ENCODE data around the gene OPCML.

OPCML gene

DNA sequence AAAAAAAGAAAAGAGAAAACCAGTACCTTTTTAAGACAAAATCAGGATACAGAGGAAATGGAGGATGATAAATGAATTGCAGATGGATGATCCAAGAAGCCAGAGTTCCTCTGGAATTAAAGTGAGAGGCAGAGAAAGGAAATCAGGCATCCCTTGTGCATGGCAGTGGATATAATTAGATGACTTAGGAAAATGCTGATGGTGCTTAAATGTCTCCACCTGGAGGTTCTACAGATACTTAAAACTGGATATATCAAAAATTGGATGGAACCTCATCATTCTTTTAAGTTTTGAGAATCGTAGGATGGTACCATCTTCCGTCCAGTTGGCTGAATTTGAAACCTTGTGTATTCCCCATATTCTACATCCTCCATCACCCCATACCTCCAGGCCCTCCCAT is 1121.9 kb downstream of the OPCML start:
- TF ChIP-seq EZH2phosphoT487 (IDR thresholded peaks at IDR 0.05; ENCODE audit: borderline replicate concordance, low read length), result no peak
- TF ChIP-seq, protein P1, sequence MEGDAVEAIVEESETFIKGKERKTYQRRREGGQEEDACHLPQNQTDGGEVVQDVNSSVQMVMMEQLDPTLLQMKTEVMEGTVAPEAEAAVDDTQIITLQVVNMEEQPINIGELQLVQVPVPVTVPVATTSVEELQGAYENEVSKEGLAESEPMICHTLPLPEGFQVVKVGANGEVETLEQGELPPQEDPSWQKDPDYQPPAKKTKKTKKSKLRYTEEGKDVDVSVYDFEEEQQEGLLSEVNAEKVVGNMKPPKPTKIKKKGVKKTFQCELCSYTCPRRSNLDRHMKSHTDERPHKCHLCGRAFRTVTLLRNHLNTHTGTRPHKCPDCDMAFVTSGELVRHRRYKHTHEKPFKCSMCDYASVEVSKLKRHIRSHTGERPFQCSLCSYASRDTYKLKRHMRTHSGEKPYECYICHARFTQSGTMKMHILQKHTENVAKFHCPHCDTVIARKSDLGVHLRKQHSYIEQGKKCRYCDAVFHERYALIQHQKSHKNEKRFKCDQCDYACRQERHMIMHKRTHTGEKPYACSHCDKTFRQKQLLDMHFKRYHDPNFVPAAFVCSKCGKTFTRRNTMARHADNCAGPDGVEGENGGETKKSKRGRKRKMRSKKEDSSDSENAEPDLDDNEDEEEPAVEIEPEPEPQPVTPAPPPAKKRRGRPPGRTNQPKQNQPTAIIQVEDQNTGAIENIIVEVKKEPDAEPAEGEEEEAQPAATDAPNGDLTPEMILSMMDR (IDR thresholded peaks at IDR 0.05; ENCODE audit: low read depth, low read length, poor library complexity, severe bottlenecking), result no peak
- Histone ChIP-seq H3K9me3 (ENCODE audit: control insufficient read depth, insufficient read depth, low read length) (no peaks in the 10 kb centered on the region), H3K36me3 (ENCODE audit: control insufficient read depth, low read length) (no peaks in the 10 kb centered on the region), H3F3A (ENCODE audit: control insufficient read depth, insufficient read depth) (no peaks in the 10 kb centered on the region), H3K9me2 (replicated peaks; ENCODE audit: control insufficient read depth, low read length) (no peaks in the 10 kb centered on the region), H3K27me3 (ENCODE audit: control insufficient read depth, low read length) (no peaks in the 10 kb centered on the region), H3K4me1 (ENCODE audit: control insufficient read depth, low read length) (no peaks in the 10 kb centered on the region), H3K79me2 (ENCODE audit: control insufficient read depth, low read length) (no peaks in the 10 kb centered on the region), H3K4me2 (ENCODE audit: low read length) (no peak overlapping the region), H3K4me3 (ENCODE audit: low read length) (no peak overlapping the region), H4K20me1 (ENCODE audit: control insufficient read depth, insufficient read depth, low read depth, low read length) (no peaks in the 10 kb centered on the region), H3K27ac (ENCODE audit: low read depth, low read length) (no peak overlapping the region)

DNA sequence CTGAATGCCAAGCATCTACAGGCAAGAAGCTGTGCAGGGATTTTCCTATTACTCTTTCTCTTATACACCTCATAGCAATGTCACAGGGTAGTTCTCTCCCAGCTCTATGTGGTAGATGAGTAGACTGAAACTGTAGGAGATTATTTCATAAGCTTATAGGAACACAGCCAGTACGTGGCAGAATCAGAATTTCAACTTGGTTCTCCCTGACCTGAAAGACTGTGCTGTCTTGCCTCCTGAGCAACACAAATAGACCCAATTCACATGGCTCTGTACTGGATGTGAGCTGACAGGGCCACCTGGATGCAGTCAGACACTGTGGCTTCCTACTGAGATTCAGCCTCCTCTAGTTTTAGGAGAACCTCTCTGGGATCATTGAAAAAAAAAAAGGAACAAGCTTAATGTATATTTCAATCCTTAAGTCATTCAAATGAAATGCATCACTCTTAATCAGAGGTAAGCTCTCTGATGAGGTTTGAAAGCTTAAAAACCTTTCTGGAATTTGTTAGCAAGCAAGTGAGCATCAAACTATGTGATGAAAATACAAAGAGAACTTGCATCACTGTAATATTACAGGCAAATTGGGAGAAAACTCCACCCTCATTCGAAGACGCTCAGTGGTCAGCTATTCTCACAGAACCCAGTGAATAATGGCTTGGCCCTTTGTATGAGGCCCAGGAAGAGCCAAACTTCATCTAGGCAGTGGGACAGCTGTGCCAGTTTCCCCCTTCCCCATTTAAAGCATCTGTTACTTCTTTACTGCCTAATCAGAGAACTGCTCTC is 1122.5 kb downstream of the OPCML start:
- Histone ChIP-seq H3K79me2 (ENCODE audit: control insufficient read depth, low read length) (no peaks in the 10 kb centered on the region), H3K9me2 (replicated peaks; ENCODE audit: control insufficient read depth, low read length) (no peaks in the 10 kb centered on the region), H3K4me3 (ENCODE audit: low read length) (no peak overlapping the region), H4K20me1 (ENCODE audit: control insufficient read depth, insufficient read depth, low read depth, low read length) (no peaks in the 10 kb centered on the region), H3K9me3 (ENCODE audit: control insufficient read depth, insufficient read depth, low read length) (no peaks in the 10 kb centered on the region), H3K27ac (ENCODE audit: low read depth, low read length) (no peak overlapping the region), H3K4me1 (ENCODE audit: control insufficient read depth, low read length) (no peaks in the 10 kb centered on the region), H3F3A (ENCODE audit: control insufficient read depth, insufficient read depth) (no peaks in the 10 kb centered on the region), H3K36me3 (ENCODE audit: control insufficient read depth, low read length) (no peaks in the 10 kb centered on the region), H3K27me3 (ENCODE audit: control insufficient read depth, low read length) (no peaks in the 10 kb centered on the region), H3K4me2 (ENCODE audit: low read length) (no peak overlapping the region)
- TF ChIP-seq EZH2phosphoT487 (IDR thresholded peaks at IDR 0.05; ENCODE audit: borderline replicate concordance, low read length), result no peak
- TF ChIP-seq, protein P1 (IDR thresholded peaks at IDR 0.05; ENCODE audit: low read depth, low read length, poor library complexity, severe bottlenecking), result no peak

DNA sequence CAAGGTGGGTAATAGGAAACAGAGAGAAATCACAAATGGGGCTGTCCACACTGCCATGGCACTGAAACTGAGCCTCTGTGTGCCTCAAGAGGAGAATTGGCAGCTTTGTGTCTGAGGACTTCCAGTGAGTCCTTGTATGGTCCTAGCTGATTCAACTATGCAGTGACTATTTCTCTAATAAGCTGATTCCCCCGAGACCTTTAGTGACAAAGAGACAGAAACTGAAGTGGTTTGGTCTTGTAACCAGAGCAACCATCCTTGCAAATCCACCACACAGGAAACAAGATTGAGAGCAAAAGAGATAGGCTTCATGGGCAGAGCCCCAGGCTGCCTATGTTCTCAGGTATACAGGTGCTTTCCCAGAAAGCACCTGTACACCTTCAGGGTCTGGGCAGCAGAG is 1123.4 kb downstream of the OPCML start:
- H3K79me2 ChIP-seq (ENCODE audit: control insufficient read depth, low read length), result no peaks in the 10 kb centered on the region
- H3K36me3 ChIP-seq (ENCODE audit: control insufficient read depth, low read length), result no peaks in the 10 kb centered on the region
- no peak overlapping the region for H3K4me3 ChIP-seq (ENCODE audit: low read length)
- H3K27ac ChIP-seq (ENCODE audit: low read depth, low read length), result no peak overlapping the region
- no peaks in the 10 kb centered on the region for H3K27me3 ChIP-seq (ENCODE audit: control insufficient read depth, low read length)
- TF ChIP-seq, protein P1 (IDR thresholded peaks at IDR 0.05; ENCODE audit: low read depth, low read length, poor library complexity, severe bottlenecking), result no peak
- TF ChIP-seq EZH2phosphoT487 (IDR thresholded peaks at IDR 0.05; ENCODE audit: borderline replicate concordance, low read length), result no peak
- H3K9me2 ChIP-seq (replicated peaks; ENCODE audit: control insufficient read depth, low read length), result no peaks in the 10 kb centered on the region
- no peaks in the 10 kb centered on the region for H3F3A ChIP-seq (ENCODE audit: control insufficient read depth, insufficient read depth)
- no peaks in the 10 kb centered on the region for H3K9me3 ChIP-seq (ENCODE audit: control insufficient read depth, insufficient read depth, low read length)
- H3K4me2 ChIP-seq (ENCODE audit: low read length), result no peak overlapping the region
- H3K4me1 ChIP-seq (ENCODE audit: control insufficient read depth, low read length), result no peaks in the 10 kb centered on the region
- no peaks in the 10 kb centered on the region for H4K20me1 ChIP-seq (ENCODE audit: control insufficient read depth, insufficient read depth, low read depth, low read length)

All from DOHH2 (cell line).